HepG2 (cell line): Measurements from ENCODE around the gene GSK3A. TPM values are rescaled to one million over a fixed set of nuclear protein-coding genes. Genes with fewer than 3 reads are reported as not detected.

Experiments used
- CC2D1A ChIP-seq: sonication (generic); formaldehyde crosslinking; IDR thresholded peaks from 2 replicates; pipeline ENCODE4 v1.8.1; 2023; ENCODE audit warnings: mild to moderate bottlenecking, missing genetic modification reagents
- DPF2 ChIP-seq: sonication (generic); formaldehyde crosslinking; IDR thresholded peaks from 2 replicates; pipeline ENCODE4 v1.4.0; 2020; ENCODE audit warnings: mild to moderate bottlenecking, low read depth, missing genetic modification reagents, borderline replicate concordance
- GABPB1 ChIP-seq: IDR thresholded peaks from 2 replicates; pipeline ENCODE4 v1.6.1; 2016; ENCODE audit warnings: mild to moderate bottlenecking, missing genetic modification reagents, moderate library complexity, missing compliant biosample characterization
- HNRNPK ChIP-seq: fragments of 200-400 bp; formaldehyde crosslinking; IDR thresholded peaks from 2 replicates; pipeline ENCODE4 v1.6.1; 2018; ENCODE audit warnings: low read length, low read depth, moderate library complexity, mild to moderate bottlenecking; ENCODE audit not compliant: poor library complexity, severe bottlenecking
- HNRNPL ChIP-seq: fragments of 200-400 bp; formaldehyde crosslinking; IDR thresholded peaks from 2 replicates; pipeline ENCODE4 v1.6.1; 2017; ENCODE audit warnings: mild to moderate bottlenecking, low read depth, low read length
- MIXL1 ChIP-seq: IDR thresholded peaks from 2 replicates; pipeline ENCODE4 v1.6.1; 2016
- SKI ChIP-seq: fragments of 450-650 bp; IDR thresholded peaks from one replicate; pipeline ENCODE4 v1.6.1; 2018; ENCODE audit warnings: mild to moderate bottlenecking; ENCODE audit not compliant: partially characterized antibody
- SMAD1 ChIP-seq: sonication (generic); formaldehyde crosslinking; IDR thresholded peaks from 2 replicates; pipeline ENCODE4 v1.4.0; 2020; ENCODE audit warnings: missing genetic modification reagents, low read depth, mild to moderate bottlenecking, borderline replicate concordance
- ZMAT3 ChIP-seq: sonication (generic); formaldehyde crosslinking; conservative IDR thresholded peaks from 2 replicates; pipeline ENCODE4 v1.7.0; 2021; ENCODE audit warnings: missing genetic modification reagents
- ZNF224 ChIP-seq: sonication (generic); formaldehyde crosslinking; IDR thresholded peaks from 2 replicates; pipeline ENCODE4 v1.5.0; 2020; ENCODE audit warnings: mild to moderate bottlenecking, missing genetic modification reagents
- ZNF317 ChIP-seq: sonication (generic); formaldehyde crosslinking; IDR thresholded peaks from 2 replicates; pipeline ENCODE4 v1.5.0; 2020; ENCODE audit warnings: mild to moderate bottlenecking, missing genetic modification reagents
- ZNF326 ChIP-seq: sonication (generic); formaldehyde crosslinking; IDR thresholded peaks from 2 replicates; pipeline ENCODE4 v1.4.0; 2020; ENCODE audit warnings: missing genetic modification reagents, borderline replicate concordance
- ZNF605 ChIP-seq: sonication (generic); formaldehyde crosslinking; IDR thresholded peaks from 2 replicates; pipeline ENCODE4 v1.8.0; 2022; ENCODE audit warnings: mild to moderate bottlenecking, missing genetic modification reagents
- ZNF674 ChIP-seq: sonication (generic); formaldehyde crosslinking; IDR thresholded peaks from 2 replicates; pipeline ENCODE4 v1.5.0; 2020; ENCODE audit warnings: low read depth, mild to moderate bottlenecking, missing genetic modification reagents
- ZNF766 ChIP-seq: sonication (generic); formaldehyde crosslinking; IDR thresholded peaks from 2 replicates; pipeline ENCODE4 v1.5.0; 2020; ENCODE audit warnings: missing genetic modification reagents, borderline replicate concordance
- ZSCAN20 ChIP-seq: sonication (generic); formaldehyde crosslinking; IDR thresholded peaks from 2 replicates; pipeline ENCODE4 v1.4.0; 2020; ENCODE audit warnings: missing genetic modification reagents, mild to moderate bottlenecking, borderline replicate concordance
- polyA plus RNA-seq, 8 experiments: library from polyadenylated mRNA; depleted of rRNA in 3 of 8; stranded (reverse) in 7 of 8; unstranded in 1 of 8; fragments of >200 nt; fragmentation: Illumina TruSeq in 4 of 8; extraction: Trizol in 4 of 8; gene quantifications; 2 replicates each; pipeline versions ENCODE4 v1.2.1 to v1.2.3, GENCODE V29; 2011 to 2016; ENCODE audit warnings: low read depth in 4 of 8, missing spikeins in 1 of 8, mixed read lengths in 1 of 8; ENCODE audit not compliant: insufficient read depth in 1 of 8
- total RNA-seq, 5 experiments: library from RNA; depleted of rRNA; stranded (reverse); fragments of >200 nt; fragmentation: Illumina TruSeq; extraction: Trizol; gene quantifications; 2 replicates each; pipeline ENCODE4 v1.2.3, GENCODE V29; 2016; ENCODE audit warnings: low read depth in 1 of 5
- TF ChIP-seq, protein P1 (sequence below): sonication (generic); formaldehyde crosslinking; IDR thresholded peaks from 2 replicates; pipeline ENCODE4 v1.5.0; 2020; ENCODE audit warnings: missing genetic modification reagents, mild to moderate bottlenecking, borderline replicate concordance
- TF ChIP-seq, protein P2 (sequence below): sonication (generic); formaldehyde crosslinking; IDR thresholded peaks from 2 replicates; pipeline ENCODE4 v1.4.0; 2020; ENCODE audit warnings: low read depth, mild to moderate bottlenecking, missing genetic modification reagents
- TF ChIP-seq, protein P3 (sequence below): sonication (generic); formaldehyde crosslinking; IDR thresholded peaks from 2 replicates; pipeline ENCODE4 v1.4.0; 2020; ENCODE audit warnings: missing genetic modification reagents
- TF ChIP-seq, protein P4 (sequence below): IDR thresholded peaks from 2 replicates; pipeline ENCODE4 v1.6.1; 2016; ENCODE audit warnings: low read depth, borderline replicate concordance
- TF ChIP-seq, protein P5 (sequence below): sonication (generic); formaldehyde crosslinking; conservative IDR thresholded peaks from 2 replicates; pipeline ENCODE4 v1.4.0; 2020; ENCODE audit warnings: mild to moderate bottlenecking, missing genetic modification reagents, moderate library complexity

GSK3A gene
- total and polyA plus RNA-seq, 2 of the 13 experiments (the other 11 are each of a cell fraction or from before 2014, with no cell fraction given) = 16.9 to 52.5 TPM

DNA sequence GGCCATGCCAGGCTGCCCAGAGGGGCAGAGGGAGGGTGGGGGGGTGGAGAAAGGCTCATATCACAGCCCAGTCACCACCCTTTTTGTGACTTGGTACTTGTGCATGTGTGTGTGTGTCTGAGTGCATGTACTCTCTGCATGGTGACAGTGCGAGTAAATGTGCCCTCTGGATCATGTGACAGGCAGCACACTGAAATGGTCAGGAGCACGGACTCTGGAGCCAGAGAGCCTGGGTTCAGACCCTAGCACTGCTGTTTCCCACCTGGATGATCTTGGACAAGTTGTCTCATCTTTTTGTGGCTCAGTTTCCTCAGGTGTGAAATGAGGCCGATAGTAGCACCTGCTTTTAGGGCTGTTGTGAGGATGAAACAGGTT lies 28.6 kb upstream of the GSK3A start (continued):
- TF ChIP-seq ZNF317 (CRISPR knock-in tag) = no peak
- no peak for TF ChIP-seq ZNF224 (CRISPR knock-in tag)
- TF ChIP-seq HNRNPL = no peak
- TF ChIP-seq, protein P1, sequence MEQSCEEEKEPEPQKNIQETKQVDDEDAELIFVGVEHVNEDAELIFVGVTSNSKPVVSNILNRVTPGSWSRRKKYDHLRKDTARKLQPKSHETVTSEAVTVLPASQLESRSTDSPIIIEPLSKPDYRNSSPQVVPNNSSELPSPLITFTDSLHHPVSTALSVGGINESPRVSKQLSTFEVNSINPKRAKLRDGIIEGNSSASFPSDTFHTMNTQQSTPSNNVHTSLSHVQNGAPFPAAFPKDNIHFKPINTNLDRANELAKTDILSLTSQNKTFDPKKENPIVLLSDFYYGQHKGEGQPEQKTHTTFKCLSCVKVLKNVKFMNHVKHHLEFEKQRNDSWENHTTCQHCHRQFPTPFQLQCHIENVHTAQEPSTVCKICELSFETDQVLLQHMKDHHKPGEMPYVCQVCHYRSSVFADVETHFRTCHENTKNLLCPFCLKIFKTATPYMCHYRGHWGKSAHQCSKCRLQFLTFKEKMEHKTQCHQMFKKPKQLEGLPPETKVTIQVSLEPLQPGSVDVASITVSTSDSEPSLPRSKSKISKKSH (CRISPR knock-in tag) = no peak
- TF ChIP-seq, protein P2, sequence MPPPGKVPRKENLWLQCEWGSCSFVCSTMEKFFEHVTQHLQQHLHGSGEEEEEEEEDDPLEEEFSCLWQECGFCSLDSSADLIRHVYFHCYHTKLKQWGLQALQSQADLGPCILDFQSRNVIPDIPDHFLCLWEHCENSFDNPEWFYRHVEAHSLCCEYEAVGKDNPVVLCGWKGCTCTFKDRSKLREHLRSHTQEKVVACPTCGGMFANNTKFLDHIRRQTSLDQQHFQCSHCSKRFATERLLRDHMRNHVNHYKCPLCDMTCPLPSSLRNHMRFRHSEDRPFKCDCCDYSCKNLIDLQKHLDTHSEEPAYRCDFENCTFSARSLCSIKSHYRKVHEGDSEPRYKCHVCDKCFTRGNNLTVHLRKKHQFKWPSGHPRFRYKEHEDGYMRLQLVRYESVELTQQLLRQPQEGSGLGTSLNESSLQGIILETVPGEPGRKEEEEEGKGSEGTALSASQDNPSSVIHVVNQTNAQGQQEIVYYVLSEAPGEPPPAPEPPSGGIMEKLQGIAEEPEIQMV (CRISPR knock-in tag) = 0 out of 2 replicates have a peak, but pooled peaks have one; percentile 22
- no peak for TF ChIP-seq ZSCAN20 (CRISPR knock-in tag)
- no peak for TF ChIP-seq SMAD1
- TF ChIP-seq, protein P3, sequence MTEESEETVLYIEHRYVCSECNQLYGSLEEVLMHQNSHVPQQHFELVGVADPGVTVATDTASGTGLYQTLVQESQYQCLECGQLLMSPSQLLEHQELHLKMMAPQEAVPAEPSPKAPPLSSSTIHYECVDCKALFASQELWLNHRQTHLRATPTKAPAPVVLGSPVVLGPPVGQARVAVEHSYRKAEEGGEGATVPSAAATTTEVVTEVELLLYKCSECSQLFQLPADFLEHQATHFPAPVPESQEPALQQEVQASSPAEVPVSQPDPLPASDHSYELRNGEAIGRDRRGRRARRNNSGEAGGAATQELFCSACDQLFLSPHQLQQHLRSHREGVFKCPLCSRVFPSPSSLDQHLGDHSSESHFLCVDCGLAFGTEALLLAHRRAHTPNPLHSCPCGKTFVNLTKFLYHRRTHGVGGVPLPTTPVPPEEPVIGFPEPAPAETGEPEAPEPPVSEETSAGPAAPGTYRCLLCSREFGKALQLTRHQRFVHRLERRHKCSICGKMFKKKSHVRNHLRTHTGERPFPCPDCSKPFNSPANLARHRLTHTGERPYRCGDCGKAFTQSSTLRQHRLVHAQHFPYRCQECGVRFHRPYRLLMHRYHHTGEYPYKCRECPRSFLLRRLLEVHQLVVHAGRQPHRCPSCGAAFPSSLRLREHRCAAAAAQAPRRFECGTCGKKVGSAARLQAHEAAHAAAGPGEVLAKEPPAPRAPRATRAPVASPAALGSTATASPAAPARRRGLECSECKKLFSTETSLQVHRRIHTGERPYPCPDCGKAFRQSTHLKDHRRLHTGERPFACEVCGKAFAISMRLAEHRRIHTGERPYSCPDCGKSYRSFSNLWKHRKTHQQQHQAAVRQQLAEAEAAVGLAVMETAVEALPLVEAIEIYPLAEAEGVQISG = no peak
- TF ChIP-seq CC2D1A (CRISPR knock-in tag) = no peak
- TF ChIP-seq, protein P4, sequence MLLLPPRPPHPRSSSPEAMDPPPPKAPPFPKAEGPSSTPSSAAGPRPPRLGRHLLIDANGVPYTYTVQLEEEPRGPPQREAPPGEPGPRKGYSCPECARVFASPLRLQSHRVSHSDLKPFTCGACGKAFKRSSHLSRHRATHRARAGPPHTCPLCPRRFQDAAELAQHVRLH (CRISPR knock-in tag) = no peak
- TF ChIP-seq MIXL1 (CRISPR knock-in tag) = no peak
- TF ChIP-seq DPF2 (CRISPR knock-in tag) = 0 out of 2 replicates have a peak, but pooled peaks have one; percentile 12
- TF ChIP-seq ZNF605 (CRISPR knock-in tag) = no peak
- no peak for TF ChIP-seq HNRNPK
- TF ChIP-seq, protein P5, sequence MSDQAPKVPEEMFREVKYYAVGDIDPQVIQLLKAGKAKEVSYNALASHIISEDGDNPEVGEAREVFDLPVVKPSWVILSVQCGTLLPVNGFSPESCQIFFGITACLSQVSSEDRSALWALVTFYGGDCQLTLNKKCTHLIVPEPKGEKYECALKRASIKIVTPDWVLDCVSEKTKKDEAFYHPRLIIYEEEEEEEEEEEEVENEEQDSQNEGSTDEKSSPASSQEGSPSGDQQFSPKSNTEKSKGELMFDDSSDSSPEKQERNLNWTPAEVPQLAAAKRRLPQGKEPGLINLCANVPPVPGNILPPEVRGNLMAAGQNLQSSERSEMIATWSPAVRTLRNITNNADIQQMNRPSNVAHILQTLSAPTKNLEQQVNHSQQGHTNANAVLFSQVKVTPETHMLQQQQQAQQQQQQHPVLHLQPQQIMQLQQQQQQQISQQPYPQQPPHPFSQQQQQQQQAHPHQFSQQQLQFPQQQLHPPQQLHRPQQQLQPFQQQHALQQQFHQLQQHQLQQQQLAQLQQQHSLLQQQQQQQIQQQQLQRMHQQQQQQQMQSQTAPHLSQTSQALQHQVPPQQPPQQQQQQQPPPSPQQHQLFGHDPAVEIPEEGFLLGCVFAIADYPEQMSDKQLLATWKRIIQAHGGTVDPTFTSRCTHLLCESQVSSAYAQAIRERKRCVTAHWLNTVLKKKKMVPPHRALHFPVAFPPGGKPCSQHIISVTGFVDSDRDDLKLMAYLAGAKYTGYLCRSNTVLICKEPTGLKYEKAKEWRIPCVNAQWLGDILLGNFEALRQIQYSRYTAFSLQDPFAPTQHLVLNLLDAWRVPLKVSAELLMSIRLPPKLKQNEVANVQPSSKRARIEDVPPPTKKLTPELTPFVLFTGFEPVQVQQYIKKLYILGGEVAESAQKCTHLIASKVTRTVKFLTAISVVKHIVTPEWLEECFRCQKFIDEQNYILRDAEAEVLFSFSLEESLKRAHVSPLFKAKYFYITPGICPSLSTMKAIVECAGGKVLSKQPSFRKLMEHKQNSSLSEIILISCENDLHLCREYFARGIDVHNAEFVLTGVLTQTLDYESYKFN (CRISPR knock-in tag) = 0 out of 2 replicates have a peak, but pooled peaks have one; percentile 24
- TF ChIP-seq ZMAT3 (CRISPR knock-in tag) = no peak
- TF ChIP-seq ZNF326 (CRISPR knock-in tag) = no peak
- no peak for TF ChIP-seq GABPB1 (CRISPR knock-in tag)
- TF ChIP-seq ZNF674 (CRISPR knock-in tag) = no peak
- no peak for TF ChIP-seq SKI
- no peak for TF ChIP-seq ZNF766 (CRISPR knock-in tag)
